GM18858 (cell line): ENCODE results near the gene L2HGDH.
"Not testable (repeated sequence)": the region's sequence is repeated elsewhere in the genome, so short reads cannot be mapped to it uniquely, and the experiment has no call there.

Experiments
- ATAC-seq: cut with Tn5 transposase; IDR thresholded peaks from one replicate; pipeline ENCODE4 v1.9.1; 2021; ENCODE audit not compliant: unreplicated experiment

Gene L2HGDH

DNA sequence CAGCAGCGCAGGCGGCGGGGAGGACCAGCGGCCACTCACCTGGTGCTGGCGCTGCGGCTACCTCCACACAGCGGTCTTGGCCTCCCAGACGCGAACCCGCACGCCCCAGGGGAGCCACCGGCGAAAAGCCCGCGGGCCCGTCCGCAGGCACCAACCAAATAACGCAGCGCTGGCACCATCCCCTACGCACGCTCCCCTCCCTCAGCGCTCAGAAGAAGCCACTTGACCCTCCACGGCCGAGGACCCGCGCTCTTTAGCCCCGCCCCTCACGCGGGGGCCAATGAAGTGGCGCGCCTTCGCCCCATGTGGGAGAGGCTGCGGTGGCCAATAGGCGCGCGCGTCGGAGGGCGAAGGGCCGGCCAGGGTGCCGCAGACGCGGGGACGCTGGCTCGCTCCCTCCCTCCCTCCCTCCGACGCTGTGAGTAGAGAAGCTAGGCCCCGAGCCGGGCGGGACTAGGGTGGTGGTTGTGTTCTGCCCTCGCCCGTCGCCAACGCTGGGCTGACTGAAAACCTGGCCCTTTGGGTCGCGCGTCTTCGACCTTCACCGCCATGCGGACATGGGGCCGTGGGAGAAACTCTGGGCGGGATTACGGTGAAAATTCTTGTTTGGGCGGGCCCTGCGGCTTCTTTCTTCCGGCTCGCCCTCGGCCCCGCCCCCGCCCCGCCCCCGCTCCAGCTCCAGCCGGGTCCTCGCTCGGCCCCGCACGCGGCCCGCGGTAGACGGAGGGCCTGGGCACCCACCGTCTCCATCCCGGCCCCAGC is at the start of gene L2HGDH, which contains the start of gene DMAC2L:
Gene L2HGDH (minus strand): TSS at position 258 of the 762 bp plus-strand sequence. CDS start 79 bp downstream, at position 179.
Gene DMAC2L (plus strand): TSS at position 353 of the 762 bp plus-strand sequence. CDS start 9,164 bp downstream, outside the sequence.
- peak; percentile 82 for ATAC-seq

DNA sequence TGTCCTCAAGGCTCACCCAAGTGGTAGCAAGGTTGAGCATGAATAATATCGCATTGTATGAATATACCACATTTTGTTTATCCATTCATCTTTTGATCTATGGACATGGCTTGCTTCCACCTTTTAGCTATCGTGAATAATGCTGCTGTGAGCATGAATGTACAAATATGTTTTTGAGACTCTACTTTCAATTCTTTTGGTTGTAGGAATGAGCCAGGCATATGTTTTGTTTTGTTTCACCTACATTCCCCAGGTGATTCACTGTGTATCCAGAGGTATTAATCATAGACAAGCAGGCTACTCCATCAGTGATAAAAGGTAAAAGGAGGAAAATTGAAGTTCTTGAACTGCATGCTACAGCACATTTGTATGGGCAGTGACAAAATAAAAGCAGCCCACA is 48.8 kb upstream of the L2HGDH start:
- no peak for ATAC-seq

- ATAC-seq: no peak
These were observed 48.1 kb upstream of the L2HGDH start for GRCh38 chr14:50360093-50360492.

- no peak for ATAC-seq
These were observed 47.6 kb upstream of the L2HGDH start for GRCh38 chr14:50359631-50360030.

DNA sequence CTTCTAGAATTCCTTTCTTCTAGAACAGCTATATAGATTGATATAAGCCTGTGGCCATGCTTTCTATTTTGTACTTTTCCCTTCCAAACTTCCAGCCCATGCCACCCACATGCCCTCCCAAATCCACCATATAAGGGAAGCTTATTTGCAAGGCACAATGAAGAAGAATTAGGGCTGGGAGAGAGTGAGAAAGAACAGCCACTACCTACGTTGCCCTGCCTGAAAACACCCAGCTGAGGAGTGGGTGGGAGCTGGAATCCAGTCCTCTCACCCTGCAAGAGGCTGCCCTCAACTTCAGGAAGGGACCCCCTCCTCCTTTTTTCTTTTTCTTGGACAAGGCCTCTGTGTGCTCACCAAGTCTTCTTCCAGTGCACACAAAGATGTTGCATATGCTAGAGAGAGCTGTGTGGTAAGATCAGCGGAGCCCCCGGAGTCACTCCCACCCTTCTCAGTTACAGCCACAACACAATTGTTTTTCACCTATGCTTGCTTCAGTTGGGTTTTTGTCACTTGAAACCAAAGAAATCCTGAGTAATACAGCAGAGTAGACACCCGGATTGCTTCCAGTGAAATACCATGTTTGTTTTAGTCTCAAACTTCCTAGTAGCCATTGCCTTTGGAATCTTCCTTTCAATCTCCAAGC is 45.8 kb upstream of the L2HGDH start:
- no peak for ATAC-seq

- no peak for ATAC-seq
These were observed 45.1 kb upstream of the L2HGDH start for GRCh38 chr14:50357124-50357523.

DNA sequence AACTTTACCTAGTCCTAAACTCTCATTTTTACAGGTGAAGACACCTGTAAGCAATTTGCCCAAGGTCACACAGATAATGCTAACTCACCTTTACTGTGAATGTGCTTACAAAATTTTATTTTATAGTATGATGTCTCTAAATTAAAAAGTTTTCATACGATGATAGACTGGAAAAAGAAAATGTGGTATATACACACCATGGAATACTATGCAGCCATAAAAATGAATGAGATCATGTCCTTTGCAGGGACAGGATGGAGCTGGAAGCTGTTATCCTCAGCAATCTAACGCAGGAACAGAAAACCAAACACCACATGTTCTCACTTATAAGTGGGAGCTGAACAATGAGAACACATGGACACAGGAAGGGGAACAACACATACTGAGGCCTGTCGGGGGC is 44.3 kb upstream of the L2HGDH start:
- not testable (repeated sequence) for ATAC-seq

DNA sequence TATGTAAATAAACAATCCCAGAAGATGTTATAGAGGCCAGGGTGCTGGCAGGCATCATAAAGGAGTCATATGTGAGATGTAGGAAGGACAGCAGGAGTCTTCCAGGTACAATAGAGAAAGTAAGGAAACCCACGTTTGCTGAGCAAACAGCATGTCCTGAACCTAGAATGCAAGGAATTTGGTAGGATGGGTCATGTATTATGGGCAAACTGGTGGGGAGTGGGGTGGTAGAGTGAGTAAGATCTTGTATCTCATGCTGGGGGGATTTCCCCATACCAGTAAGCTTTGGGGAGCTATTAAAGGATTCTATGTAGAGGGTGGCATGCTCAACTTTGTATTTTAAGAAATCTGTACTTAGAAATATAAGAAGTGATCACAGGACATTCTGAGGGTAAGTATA is 43.7 kb upstream of the L2HGDH start:
- no peak for ATAC-seq

GRCh38 chr14:50354527-50354926 is 42.5 kb upstream of the L2HGDH start:
- no peak for ATAC-seq

DNA sequence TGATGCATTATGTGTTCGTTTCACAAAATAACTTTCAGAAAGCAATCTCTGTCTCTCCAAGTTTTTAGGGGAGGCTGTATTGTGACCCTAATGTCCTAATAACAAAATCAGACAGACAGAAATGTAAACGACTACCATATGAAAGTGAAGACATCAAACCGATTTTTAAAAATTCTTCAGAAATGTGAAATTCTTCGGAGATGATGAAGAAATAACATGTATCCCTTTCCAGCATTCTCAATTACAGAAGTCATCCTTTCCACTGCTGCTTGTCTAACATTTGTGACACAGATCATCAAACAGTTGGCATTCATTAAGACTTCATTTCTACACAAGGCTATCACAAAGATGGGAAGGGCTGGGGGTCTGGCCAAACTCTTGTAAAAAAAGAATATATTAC is 41.1 kb upstream of the L2HGDH start:
- no peak for ATAC-seq

DNA sequence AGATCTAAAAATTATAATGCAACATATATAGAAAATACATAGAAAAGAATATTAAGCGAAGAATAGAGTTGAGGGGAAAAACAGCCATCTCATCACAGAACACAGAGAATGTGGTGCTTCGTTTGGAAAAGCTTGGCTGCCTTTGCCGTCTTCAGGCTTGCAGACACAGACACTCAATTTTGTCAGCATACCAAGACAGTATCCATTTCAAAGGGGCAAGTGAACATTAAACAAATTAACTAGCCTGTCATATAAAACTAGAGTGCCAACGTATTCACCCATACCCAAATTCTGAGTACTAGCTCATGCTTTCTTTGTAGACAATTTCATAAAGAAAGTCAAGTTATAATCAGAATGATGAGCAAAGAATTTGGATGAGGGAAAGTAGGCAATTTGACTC is 40.6 kb upstream of the L2HGDH start:
- ATAC-seq: no peak

DNA sequence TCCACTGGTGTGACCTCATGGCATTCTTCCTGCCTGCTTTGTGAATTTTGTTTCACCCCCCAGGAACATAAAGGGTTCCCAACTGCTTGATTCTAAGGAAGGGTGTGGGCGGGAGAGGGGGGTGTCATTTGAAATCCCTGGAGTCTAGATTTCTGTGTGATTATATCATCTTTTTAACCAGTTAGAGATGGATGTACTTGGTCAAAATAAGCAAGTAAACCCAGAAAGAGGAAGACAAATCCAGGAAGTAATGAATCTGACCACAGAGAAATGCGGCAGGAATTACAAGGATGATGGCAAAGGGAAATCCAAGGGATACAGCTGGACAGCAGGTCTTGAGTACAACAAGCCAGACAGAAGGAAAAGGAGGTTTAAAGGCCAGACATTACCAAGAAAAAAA is 38.9 kb upstream of the L2HGDH start:
- no peak for ATAC-seq

DNA sequence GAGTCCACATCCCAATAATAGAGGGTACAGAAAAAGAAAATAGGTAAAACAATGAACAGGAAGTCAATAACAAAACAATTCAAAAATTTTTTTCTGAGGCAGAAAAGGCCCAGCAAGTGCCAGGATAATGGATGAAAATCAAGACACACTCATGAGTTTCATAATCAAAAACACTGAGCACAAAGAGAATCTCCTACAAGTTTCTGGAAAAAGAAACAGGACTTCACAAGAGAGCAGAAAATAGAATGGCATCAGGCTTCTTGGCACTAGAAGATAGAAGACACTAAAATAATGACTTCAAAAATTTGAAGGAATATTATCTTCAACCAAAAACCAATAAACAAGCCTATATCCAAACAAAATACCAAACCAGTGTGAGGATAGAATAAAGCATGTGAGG is 36.9 kb upstream of the L2HGDH start:
- no peak for ATAC-seq

GRCh38 chr14:50347521-50347920 is 35.5 kb upstream of the L2HGDH start:
- no peak for ATAC-seq

DNA sequence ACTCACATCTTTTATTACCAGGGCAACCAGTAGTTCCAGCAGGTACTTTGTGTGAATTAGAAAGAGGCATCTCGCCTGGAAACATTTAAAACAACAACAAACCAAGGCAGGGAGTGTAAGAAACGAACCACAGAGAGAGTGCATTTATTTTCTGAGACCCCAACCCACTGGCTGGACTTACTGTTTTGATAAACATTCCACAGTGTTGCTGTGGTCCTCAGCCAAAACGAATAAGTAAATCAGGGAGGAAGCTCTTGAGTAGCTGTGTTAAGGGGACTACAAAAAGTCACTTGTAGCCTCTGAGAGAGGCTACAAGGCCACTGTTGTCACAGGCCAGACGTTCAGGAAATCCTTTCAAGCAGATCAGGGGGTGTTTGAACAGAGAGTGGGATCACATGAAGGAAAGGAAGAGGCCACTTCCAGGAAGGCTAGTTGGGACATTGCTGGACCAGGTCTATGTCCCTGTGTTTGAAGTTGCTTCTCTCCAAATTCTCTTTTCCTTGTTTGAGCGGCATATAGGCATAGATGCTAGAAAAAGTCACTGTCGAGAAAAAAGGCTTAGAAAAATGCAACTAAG is 33.9 kb upstream of the L2HGDH start:
- ATAC-seq: no peak

DNA sequence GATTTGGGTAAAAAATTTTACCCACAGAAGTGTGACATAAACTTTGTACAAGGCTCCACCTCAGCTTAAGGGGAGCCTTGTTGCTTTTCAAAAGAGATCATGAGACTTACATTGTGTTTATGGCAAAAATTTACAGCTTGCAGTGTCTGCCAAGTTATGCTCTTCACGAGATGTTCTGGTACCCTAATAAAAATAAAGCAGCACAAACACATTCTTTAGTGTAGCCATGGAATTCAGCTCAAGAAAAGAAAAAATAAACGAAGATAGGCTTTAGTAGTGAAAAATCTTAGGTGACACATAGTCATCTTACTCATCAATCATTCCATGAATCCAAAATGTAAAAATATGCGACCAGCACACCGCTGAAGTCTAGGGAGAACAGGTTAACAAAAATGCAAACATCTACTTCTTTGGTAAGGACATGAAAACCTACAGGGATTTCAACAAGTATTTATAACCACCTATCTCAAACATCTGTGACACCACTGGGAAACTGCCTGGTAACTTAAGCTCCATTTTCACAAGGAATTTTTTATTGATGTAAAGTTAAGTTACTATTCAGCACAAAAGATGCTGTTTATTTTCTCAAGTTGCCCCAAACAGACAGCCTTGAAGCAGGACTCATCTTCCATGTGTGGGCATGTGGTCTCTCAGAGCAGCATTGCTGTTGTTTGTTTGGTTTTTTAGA is 33.0 kb upstream of the L2HGDH start:
- no peak for ATAC-seq

GRCh38 chr14:50344116-50344775 is 32.2 kb upstream of the L2HGDH start:
- peak; percentile 94 for ATAC-seq

DNA sequence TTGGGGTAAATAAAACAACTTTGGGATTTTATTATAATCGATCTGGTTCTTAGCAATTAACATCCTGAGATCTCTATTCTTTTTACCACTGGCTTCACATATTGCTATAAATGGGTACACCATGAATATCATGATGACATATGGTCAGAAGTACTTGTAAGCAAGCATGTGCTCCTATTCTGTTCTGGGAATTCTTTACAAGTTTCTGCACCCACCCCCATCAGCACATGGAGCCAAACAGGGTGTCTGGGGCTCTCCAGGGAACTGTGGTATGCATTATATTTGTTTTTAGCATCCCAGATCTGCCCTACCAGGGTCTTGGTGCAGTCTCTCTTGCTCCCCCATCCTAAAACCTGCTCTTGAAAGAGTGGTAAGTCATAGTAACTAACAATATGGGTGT is 31.4 kb upstream of the L2HGDH start:
- no peak for ATAC-seq

DNA sequence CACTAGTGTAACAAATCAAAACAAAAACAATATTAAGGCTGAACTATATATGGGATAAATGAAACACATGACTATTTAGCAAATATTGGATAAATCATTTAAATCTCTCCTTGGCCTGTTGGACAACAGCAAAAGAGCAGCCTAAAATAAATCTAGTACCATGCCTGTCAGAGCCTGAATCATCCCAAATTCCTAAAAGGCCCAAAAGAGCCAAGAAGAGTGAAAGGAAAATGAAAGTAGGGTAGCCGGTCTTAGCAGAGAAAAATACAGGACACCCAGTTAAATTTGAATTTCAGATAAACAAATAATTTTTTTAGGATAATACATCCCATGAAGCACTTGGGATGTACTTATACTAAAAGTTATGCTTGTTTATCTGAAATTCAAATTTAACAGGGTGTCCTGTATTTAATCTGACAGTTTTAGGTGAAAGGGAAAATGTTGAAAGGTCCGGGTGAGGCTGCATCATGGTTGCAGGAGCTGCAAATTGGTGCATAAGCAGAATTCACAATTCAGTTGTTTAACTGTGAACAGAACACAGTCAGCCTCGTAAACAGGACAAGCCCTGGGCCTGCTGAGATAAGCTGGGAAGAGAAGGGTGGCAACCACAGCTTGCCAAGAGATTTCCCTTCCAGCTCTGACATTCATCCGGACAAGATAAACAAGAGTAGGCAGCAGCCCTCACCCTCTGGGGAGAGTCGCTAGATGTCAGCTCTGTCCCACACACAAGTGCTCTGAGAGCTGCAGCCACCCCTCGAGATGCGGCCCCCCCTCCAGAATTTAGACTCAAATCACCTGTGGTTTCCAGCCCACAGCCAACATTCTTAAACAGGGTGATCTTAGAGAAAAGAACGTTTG is 30.4 kb upstream of the L2HGDH start:
- ATAC-seq: no peak

- ATAC-seq: no peak
These were observed 28.9 kb upstream of the L2HGDH start for GRCh38 chr14:50340963-50341362.
